Cardiac septum (tissue), 1 donor: Measurements from ENCODE around the gene PPIA. TPM values are rescaled to one million over a fixed set of nuclear protein-coding genes. Genes with fewer than 3 reads are reported as not detected.
"Not testable (repeated sequence)": the region's sequence is repeated elsewhere in the genome, so short reads cannot be mapped to it uniquely, and the experiment has no call there.

Experiments
- DNase-seq: peaks from one replicate; pipeline ENCODE4 v3.0.0-alpha.2; 2020; ENCODE audit warnings: low spot score
- intact Hi-C: fragments of 100-400 bp; cut with DNase I; formaldehyde crosslinking; loops from one replicate; pipeline ENCODE4 v1.14.0; 2022
- total RNA-seq: library from RNA; stranded (reverse); fragmentation: NEBNext Ultra II Directional; extraction: Animal tissue kit (Norgen Biotek cat#: 25700); gene quantifications from one replicate; pipeline ENCODE4 v1.2.1, GENCODE V29; 2021
- donor health status: DM: no; HTN: no; CAD: no.

The PPIA gene
- total RNA-seq, 1 donor from 2014 or later = 436 TPM

- intact Hi-C loops = no loop called here
- DNase-seq = no peak
These were observed 20.3 kb upstream of the PPIA start for GRCh38 chr7:44776211-44776610.

DNA sequence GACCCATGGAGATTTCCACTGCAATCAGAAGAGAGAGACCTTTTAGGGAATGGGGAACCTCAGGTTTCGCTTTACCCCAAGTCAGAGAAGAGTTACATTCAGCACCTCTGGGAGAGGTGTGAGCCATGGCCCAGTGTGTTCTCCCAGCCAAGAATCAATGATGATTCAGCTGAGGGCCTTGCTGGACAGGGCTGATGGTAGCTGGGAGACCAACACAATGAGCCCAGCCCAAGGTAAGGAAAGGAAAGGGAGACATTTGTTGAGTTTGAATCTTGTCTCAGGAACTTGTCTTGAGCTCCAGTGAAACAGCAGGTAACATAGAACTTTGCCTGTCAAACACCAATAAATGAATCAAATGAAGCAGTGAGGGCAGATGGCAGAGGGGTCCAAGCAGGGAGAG, 14.0 kb upstream of the PPIA start:
- no peak for DNase-seq
- intact Hi-C loops = no loop called here

- intact Hi-C loops = no loop called here
- no peak for DNase-seq
These were observed 13.1 kb upstream of the PPIA start for GRCh38 chr7:44783407-44783806.

GRCh38 chr7:44784364-44784763, 12.1 kb upstream of the PPIA start:
- intact Hi-C loops = no loop called here
- DNase-seq = no peak

DNA sequence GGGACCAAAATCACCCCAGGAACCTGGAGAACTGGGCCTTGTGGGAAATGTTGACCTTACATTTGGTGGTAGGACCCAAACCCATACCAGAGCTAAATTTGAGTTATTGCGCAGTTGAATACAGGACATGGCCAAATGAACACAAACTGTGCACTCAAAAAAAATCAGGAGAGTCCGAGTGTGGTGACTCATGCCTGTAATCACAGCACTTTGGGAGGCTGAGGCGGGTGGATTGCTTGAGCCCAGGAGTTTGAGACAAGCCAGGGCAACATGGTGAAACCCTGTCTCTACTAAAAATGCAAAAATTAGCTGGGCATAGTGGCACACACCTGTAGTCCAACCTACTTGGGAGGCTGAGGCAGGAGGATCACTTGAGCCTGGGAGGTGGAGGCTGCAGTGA, 11.3 kb upstream of the PPIA start:
- intact Hi-C loops = not testable (repeated sequence)

DNA sequence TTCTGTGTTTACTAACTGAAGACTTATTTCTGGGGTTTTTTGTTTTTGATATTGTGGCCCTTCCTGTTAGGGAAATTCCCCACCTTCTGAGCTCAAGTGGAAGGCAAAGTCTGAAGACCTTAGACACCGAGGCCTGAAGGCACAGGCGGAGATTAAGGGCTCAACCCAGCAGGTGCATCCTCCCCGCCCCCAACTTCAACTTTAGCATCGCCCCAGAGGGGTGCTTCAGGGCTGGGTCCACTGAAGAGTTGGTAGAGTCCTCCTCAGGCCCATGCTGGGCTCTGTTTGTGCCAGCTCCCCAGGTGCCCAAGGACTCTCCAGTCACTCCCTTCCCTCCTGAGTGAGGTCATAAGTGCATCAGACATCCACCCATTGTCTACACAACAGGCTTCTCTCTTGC, 9.4 kb upstream of the PPIA start:
- no peak for DNase-seq
- intact Hi-C loops = no loop called here

More for the DNA sequence above, 11.3 kb upstream of the PPIA start:
- DNase-seq = not testable (repeated sequence)

GRCh38 chr7:44787762-44788161, 8.7 kb upstream of the PPIA start:
- intact Hi-C loops = no loop called here
- no peak for DNase-seq

- intact Hi-C loops = no loop called here
- no peak for DNase-seq
These were observed 6.5 kb upstream of the PPIA start for GRCh38 chr7:44789990-44790389.

DNA sequence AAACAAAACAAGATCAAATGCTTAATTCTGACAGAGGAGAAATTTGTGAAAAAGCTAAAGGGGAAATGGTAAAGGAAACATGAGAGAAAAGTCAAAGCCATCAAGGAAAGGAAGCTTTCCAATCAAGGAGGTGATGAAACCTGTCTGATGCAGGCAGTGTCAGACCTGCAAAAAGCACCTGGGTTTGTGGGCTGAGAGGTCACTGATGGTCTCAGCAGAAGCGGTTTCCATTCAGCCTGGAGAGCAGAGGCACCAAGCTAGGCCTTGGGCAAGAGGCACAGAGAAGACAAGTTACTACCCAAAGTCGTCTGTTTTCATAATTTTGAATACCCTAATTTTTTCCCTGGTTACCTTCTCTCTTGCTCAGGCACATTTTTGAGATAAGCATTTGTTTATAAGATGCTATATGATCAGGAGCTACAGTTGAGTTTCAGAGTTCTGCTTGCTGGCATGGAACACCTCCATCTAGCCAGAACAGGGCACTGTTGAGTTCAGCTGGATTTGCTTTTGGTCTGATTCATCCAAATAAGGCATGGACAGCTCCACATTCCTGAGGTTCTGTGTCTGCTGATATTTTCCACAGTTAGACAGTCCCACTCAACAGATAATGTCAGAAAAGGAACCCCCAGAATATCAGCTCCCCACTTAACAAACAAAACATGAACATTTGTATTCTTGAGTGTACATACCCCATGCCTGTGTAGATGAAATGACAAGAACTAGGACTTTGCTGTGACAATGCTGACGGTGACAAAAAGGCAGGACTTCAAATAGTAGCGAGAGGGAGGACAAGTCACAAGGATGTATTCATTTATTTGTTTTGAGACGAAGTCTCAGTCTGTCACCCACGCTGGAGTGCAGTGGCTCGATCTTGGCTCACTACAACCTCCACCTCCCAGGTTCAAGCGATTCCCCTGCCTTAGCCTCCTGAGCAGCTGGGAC, 4.9 kb upstream of the PPIA start:
- intact Hi-C loops = no loop called here

GRCh38 chr7:44793919-44794318, 2.6 kb upstream of the PPIA start:
- DNase-seq = no peak
- intact Hi-C loops = no loop called here

More for the DNA sequence above, 4.9 kb upstream of the PPIA start:
- DNase-seq = no peak

DNA sequence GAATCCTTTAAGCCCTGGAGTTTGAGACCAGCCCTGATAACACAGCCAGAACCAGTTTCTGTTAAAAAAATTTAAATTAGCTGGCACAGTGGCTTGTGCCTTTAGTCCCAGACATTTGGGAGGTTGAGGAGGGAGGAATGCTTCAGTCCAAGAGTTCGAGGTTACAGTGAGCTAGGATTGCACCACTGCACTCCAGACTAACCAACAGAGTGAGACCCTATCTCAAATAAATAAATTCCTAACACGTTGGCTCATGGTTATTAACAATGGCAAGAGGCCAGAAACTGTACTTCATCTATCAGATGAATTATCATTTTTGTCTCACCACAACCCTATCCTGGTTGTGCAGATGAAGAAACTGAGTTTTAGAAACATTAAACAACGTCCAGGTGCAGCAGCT, 2.1 kb upstream of the PPIA start:
- intact Hi-C loops = no loop called here
- no peak for DNase-seq

DNA sequence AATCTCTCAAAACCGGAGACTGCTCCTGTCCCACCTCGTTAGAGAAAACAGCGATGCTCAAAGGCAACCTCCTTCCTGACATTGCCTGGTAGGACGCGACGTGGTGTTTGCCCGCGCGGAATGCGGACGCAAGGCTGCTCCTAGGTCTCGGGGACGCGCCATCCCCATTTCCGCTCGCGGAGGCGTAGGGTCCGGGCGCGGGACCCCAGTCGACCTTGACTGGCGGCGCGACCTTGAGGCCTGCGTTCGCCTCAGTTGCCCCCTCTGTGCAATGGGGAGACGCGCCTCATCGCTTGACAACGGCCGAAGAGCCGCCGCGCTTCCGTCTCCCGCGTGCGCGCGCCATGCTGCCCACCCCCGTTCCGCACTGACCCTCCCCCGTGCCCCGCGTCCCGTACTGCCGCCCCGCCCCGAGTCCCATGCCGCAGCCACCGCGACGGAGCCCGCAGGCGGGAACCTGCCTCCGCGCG, 412 bp upstream of the PPIA start:
- intact Hi-C loops = loop anchor here (2.0 to 5.0 kb wide), 4 partner anchors 34 to 189 kb away; partner anchors contain the start of genes OGDH and ZMIZ2
- peak; percentile 78 for DNase-seq

DNA sequence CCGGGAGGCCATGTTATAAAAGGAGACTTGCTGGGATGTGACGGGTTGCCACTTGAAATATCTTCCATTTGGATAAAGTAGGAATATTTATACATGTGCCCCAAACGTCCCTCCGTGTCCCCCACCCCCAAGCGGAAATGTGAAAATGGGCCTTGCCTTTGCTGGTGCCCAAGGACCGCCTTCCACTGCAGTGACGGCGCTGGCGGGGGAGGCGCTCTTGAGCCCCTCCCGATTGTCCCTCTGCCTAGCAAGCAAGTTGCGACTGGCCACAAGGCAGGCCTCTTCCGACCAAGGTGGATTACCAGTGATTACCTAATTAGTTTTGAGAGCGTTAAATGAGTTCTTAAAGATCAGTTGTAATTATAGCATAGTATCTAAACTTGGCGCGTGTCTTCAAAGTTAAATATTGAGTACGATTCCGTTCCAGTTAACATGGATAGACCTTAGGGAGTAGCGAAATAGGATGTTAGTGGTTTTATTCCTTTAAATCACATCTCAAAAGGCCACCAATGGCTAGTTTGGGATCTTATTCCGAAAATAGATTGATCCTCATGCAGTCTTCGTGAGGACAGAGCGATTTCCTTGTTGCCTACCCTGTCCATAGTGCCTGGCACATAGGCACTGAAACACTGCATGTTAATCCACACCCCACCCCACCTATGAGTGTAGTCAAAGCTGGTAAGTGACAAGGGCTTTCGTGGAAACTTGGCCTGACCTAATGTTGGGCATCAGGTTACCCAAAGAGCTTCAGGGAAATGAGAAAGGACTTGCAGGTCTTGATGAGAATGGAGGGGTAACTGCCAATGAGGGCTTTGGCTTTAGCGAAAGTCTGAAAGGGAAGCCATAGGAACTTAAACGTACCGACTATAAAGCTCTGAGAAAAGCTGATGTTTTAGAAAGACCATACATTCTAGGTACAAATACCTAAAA, 1.1 kb downstream of the PPIA start:
- peak; percentile 94 for DNase-seq
- intact Hi-C loops = loop anchor here (2.0 to 5.0 kb wide), 4 partner anchors 35 to 190 kb away; partner anchors contain the start of genes OGDH and ZMIZ2

DNA sequence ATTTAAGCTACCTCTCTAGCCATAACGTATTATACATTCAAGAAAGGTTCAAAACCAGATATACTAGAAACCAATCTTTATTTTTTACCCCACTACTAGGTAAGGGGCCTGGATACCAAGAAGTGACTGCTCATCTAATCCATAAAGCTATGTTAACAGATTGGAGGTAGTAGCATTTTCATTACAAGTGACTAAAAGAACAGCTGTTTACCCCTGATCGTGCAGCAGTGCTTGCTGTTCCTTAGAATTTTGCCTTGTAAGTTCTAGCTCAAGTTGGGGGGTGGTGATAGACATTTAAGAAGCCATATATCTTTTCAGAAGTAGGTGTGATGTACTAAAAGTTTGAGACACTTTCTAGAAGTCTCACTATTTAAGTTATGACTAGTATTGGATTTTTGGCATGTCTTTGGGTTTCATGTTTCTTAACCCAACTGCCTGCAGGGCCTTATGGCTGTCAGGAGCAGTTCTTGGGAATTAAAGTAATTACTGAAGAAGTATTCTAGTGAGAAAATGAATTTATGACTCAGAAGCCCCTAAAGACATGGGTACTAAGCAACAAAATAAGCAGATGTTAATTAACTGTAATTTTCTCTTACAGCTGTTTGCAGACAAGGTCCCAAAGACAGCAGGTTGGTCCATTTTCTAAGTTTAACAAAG, 2.3 kb downstream of the PPIA start:
- intact Hi-C loops = loop anchor here (5.0 kb wide), 3 partner anchors 36 to 191 kb away; partner anchors contain the start of genes OGDH and ZMIZ2
- DNase-seq = no peak

- no peak for DNase-seq
- intact Hi-C loops = loop anchor here (5.0 kb wide), 3 partner anchors 38 to 193 kb away; partner anchors contain the start of genes OGDH and ZMIZ2
These were observed 3.5 kb downstream of the PPIA start for GRCh38 chr7:44799939-44800338.

DNA sequence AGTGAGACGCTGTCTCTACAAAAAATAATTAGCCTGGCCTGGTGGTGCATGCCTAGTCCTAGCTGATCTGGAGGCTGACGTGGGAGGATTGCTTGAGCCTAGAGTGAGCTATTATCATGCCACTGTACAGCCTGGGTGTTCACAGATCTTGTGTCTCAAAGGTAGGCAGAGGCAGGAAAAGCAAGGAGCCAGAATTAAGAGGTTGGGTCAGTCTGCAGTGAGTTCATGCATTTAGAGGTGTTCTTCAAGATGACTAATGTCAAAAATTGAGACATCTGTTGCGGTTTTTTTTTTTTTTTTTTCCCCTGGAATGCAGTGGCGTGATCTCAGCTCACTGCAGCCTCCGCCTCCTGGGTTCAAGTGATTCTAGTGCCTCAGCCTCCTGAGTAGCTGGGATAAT, 5.4 kb downstream of the PPIA start:
- intact Hi-C loops = no loop called here
- DNase-seq = no peak

DNA sequence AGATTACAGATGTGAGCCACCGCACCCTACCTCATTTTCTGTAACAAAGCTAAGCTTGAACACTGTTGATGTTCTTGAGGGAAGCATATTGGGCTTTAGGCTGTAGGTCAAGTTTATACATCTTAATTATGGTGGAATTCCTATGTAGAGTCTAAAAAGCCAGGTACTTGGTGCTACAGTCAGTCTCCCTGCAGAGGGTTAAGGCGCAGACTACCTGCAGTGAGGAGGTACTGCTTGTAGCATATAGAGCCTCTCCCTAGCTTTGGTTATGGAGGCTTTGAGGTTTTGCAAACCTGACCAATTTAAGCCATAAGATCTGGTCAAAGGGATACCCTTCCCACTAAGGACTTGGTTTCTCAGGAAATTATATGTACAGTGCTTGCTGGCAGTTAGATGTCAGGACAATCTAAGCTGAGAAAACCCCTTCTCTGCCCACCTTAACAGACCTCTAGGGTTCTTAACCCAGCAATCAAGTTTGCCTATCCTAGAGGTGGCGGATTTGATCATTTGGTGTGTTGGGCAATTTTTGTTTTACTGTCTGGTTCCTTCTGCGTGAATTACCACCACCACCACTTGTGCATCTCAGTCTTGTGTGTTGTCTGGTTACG, 6.0 kb downstream of the PPIA start:
- no peak for DNase-seq
- intact Hi-C loops = no loop called here

GRCh38 chr7:44803828-44804519, 7.5 kb downstream of the PPIA start:
- DNase-seq, intact Hi-C loops: not testable (repeated sequence)
